Measurements from ENCODE around the gene ALPG.
"Not testable (repeated sequence)": the region's sequence is repeated elsewhere in the genome, so short reads cannot be mapped to it uniquely, and the experiment has no call there.

ALPG gene

DNA sequence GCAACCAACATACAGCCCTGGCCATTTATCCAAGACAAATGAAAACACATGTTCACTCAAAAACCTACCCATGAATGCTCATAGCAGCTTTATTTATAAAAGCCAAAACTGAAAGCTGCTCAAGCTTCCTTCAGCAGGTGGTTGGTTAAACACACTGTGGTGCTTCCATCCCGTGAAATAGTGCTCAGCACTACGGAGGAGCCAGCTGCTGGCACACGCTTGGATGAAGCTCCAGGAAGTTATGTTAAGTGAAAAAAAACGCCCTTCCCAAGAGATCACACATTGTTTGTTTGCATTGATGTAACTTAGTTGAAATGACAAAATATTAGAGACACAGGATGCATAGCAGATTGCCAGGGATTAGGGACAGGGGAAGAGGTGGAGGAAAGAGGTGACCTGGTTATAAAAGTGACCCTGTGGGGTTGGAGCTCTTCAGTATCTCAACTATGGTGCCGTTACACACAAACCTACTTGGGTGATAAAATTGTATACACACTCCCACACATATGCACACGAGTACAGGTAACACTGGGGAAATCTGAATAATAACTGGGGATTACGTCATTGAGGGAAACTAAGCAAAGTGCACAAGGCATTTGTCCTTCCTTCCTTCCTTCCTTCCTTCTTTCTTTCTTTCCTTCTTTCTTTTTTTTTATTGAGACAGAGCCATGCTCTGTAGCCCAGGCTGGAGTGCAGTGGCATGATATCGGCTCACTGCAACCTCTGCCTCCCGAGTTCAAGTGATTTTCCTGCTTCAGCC is 6.2 kb upstream of the ALPG start:
- no peak overlapping the region for H3K4me3 ChIP-seq (ENCODE audit: low read depth, low read length)
- no peak for DNase-seq (ENCODE audit: low read depth, low spot score)
- ChIA-PET POLR2A (no interaction called here), CTCF (interaction anchor here (0.8 to 1.0 kb wide), 2 partner anchors 9 to 39 kb away, joined by 3 to 4 read pairs; no protein-coding TSS in a partner anchor)
- TF ChIP-seq, protein P1, sequence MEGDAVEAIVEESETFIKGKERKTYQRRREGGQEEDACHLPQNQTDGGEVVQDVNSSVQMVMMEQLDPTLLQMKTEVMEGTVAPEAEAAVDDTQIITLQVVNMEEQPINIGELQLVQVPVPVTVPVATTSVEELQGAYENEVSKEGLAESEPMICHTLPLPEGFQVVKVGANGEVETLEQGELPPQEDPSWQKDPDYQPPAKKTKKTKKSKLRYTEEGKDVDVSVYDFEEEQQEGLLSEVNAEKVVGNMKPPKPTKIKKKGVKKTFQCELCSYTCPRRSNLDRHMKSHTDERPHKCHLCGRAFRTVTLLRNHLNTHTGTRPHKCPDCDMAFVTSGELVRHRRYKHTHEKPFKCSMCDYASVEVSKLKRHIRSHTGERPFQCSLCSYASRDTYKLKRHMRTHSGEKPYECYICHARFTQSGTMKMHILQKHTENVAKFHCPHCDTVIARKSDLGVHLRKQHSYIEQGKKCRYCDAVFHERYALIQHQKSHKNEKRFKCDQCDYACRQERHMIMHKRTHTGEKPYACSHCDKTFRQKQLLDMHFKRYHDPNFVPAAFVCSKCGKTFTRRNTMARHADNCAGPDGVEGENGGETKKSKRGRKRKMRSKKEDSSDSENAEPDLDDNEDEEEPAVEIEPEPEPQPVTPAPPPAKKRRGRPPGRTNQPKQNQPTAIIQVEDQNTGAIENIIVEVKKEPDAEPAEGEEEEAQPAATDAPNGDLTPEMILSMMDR (IDR thresholded peaks at IDR 0.05; ENCODE audit: insufficient read depth, low read length, missing control alignments): no peak

DNA sequence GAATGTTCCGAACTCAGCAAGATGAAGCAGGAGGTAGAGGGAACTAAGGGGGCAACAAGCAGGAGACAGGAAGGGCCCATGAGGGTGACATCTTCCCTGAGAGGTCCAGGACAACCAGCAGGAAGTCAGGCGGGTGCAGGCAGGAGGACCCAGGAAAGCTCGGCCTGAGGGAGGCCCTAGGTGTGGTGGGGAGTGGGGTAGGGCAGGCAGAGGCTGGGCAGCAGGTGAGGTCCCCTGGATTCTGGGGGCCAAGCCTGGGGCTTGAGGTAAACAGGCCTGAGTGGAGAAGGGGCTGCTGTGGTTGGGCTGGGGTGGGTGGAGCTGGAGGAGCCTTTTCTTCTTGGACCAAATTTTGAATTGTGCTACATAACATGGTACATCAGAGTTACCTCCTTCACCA is 4.1 kb upstream of the ALPG start:
- no peak for DNase-seq (ENCODE audit: low read depth, low spot score)
- POLR2A ChIA-PET: no interaction called here
- TF ChIP-seq, protein P1 (IDR thresholded peaks at IDR 0.05; ENCODE audit: insufficient read depth, low read length, missing control alignments): no peak
- CTCF ChIA-PET: no interaction called here
- no peak overlapping the region for H3K4me3 ChIP-seq (ENCODE audit: low read depth, low read length)

DNA sequence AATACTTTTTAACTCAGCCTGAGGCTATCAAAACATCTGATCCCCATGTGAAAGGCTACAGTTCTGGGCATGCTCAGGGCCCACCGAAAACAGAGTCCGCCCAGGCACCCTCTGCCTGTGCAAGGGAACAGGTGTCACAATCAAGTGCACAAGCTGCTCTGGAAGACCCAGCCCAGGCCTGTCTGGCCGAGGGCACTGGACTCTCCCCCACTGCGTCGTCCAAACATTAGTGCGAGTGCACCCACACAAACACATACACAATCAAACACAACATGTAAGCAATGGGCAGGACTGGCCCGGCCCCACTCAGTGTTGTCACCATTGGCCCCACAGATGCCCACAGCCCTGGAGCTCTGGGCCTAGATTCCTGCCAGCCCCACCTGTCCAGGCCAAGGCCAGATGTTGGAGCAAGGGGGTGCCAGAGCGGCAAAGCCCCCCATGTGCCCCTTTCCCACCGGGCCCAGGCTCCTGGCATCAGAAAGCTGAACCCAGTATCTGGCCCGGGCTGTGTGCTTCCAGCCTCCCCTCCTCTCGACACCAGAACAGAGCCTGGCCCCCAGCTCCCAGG is 617 bp upstream of the ALPG start:
- CTCF ChIA-PET: interaction anchor here (0.6 to 1.3 kb wide), 2 partner anchors 185 to 504 kb away, joined by 3 to 4 read pairs; no protein-coding TSS in a partner anchor
- POLR2A ChIA-PET: no interaction called here
- no peak overlapping the region for H3K4me3 ChIP-seq (ENCODE audit: low read depth, low read length)

DNA sequence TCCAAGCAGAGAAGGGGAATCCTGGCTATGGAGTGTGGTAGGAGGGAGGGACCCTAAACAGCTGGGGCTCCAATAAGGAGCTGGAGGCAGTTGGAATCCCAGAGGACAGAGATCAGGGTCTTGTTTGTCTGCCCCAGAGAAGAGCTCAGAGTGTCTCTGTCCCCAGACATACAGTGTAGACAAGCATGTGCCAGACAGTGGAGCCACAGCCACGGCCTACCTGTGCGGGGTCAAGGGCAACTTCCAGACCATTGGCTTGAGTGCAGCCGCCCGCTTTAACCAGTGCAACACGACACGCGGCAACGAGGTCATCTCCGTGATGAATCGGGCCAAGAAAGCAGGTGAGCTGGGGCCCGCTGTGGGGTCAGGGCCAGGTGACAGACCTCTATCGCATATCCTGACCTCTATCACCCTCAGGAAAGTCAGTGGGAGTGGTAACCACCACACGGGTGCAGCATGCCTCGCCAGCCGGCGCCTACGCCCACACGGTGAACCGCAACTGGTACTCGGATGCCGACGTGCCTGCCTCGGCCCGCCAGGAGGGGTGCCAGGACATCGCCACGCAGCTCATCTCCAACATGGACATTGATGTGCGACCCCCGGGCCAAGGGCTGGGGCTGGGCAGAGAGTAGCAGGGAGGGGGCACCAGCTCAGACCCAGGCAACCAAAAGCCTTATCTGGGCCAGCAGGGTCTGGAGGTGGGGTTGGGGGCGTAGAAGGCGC is 945 bp downstream of the ALPG start:
- CTCF ChIA-PET: interaction anchor here (1.3 kb wide), 1 partner anchor 506 kb away, joined by 4 read pairs; no protein-coding TSS in a partner anchor
- H3K4me3 ChIP-seq (ENCODE audit: low read depth, low read length); POLR2A ChIA-PET; DNase-seq (ENCODE audit: low read depth, low spot score): not testable (repeated sequence)

More for the DNA sequence above, 617 bp upstream of the ALPG start:
- TF ChIP-seq, protein P1 (IDR thresholded peaks at IDR 0.05; ENCODE audit: insufficient read depth, low read length, missing control alignments): no peak
- no peak for DNase-seq (ENCODE audit: low read depth, low spot score)

DNA sequence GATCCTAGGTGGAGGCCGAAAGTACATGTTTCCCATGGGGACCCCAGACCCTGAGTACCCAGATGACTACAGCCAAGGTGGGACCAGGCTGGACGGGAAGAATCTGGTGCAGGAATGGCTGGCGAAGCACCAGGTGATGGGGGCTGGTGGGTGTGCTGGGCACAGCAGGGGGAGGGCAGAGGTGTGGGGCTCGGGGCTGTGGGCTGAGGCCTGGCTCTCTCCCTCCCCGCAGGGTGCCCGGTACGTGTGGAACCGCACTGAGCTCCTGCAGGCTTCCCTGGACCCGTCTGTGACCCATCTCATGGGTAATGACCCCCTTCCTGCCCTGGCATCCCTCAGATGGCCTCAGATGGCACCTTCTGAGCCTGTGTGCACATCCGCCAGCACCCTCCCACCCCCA is 1.6 kb downstream of the ALPG start:
- CTCF ChIA-PET; DNase-seq (ENCODE audit: low read depth, low spot score); POLR2A ChIA-PET; H3K4me3 ChIP-seq (ENCODE audit: low read depth, low read length): not testable (repeated sequence)

DNA sequence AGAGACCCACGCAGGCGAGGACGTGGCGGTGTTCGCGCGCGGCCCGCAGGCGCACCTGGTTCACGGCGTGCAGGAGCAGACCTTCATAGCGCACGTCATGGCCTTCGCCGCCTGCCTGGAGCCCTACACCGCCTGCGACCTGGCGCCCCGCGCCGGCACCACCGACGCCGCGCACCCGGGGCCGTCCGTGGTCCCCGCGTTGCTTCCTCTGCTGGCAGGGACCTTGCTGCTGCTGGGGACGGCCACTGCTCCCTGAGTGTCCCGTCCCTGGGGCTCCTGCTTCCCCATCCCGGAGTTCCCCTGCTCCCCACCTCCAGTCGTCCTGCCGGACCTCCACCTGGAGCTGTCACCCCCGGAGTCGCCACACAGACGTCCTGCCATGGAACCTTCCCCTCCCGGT is 3.0 kb downstream of the ALPG start:
- DNase-seq (ENCODE audit: low read depth, low spot score); POLR2A ChIA-PET; CTCF ChIA-PET; H3K4me3 ChIP-seq (ENCODE audit: low read depth, low read length): not testable (repeated sequence)

DNA sequence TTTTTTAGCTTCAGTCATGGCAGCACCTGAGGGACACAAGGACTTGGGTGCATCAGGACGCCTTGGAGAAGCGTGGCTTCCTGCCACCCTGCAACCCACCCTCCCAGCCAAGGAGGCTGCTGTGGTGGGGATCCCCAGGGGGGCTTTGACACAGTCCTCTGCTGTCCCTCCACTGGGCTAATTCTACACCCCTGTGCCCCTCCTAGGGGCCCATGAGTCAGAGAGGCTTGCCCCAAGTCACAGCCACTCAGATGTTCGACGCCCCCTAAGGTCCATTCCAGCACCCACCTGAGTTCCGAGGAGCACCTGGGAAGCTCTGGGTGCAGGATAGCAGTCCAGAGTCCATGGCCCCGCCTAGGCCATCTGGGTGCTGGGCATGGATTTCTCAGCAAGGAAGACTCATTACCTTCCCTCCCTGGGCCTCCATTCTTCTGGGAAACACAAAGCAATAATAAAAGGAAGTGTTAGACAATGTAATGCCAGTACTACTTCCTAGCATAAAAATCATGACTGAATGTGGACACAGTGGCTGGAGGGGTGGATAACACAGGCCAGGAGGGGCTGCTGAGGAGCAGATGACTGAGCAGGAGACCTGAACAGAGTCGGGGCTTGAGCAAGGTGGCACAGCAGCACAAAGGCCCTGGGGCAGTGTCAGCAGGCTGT is 3.7 kb downstream of the ALPG start:
- TF ChIP-seq, protein P1 (IDR thresholded peaks at IDR 0.05; ENCODE audit: insufficient read depth, low read length, missing control alignments): no peak
- ChIA-PET POLR2A (no interaction called here), CTCF (no interaction called here)
- no peak for DNase-seq (ENCODE audit: low read depth, low spot score)
- no peak overlapping the region for H3K4me3 ChIP-seq (ENCODE audit: low read depth, low read length)

All from AG04449 (cell line).